Tibial artery (tissue), 4 donors: ENCODE data around the gene OR7D2.
A peak's percentile ranks its signal among the peaks of the same experiment; 100 is the strongest.

ENCODE experiments used
- DNase-seq, 2 donors: peaks; one replicate each; pipeline ENCODE4 v3.0.0-alpha.2; 2019
- H3K27ac ChIP-seq, 2 donors: fragments of 200-600 bp; sonication (generic) in 1 of 2; 1 replicate in 1 of 2; 2 replicates in 1 of 2; pipeline ENCODE4 v1.5.1; 2018 to 2019; ENCODE audit warnings: mild to moderate bottlenecking in 1 of 2
- H3K27me3 ChIP-seq, 2 donors: fragments of 200-600 bp; sonication (generic) in 1 of 2; one replicate each; pipeline versions ENCODE4 v1.5.1 to v1.6.0; 2016 to 2019
- H3K36me3 ChIP-seq, 3 donors: fragments of 200-600 bp; sonication (generic) in 2 of 3; one replicate each; pipeline ENCODE4 v1.5.1; 2016 to 2019; ENCODE audit warnings: mild to moderate bottlenecking in 2 of 3
- H3K4me1 ChIP-seq, 4 donors: fragments of 200-600 bp; sonication (generic) in 2 of 4; 1 replicate in 3 of 4; 2 replicates in 1 of 4; pipeline ENCODE4 v1.5.1; 2016 to 2019
- H3K4me3 ChIP-seq, 2 donors: fragments of 200-600 bp; sonication (generic) in 1 of 2; 1 replicate in 1 of 2; 2 replicates in 1 of 2; pipeline ENCODE4 v1.5.1; 2018 to 2019; ENCODE audit warnings: mild to moderate bottlenecking in 2 of 2
- H3K9me3 ChIP-seq, 3 donors: fragments of 200-600 bp; sonication (generic) in 1 of 3; one replicate each; pipeline ENCODE4 v1.5.1; 2016 to 2019
- intact Hi-C: fragments of 100-400 bp; cut with DNase I; formaldehyde crosslinking; loops from one replicate; pipeline ENCODE4 v1.15.0; 2023; ENCODE audit warnings: low total_unique reads
- TF ChIP-seq, protein P1 (sequence below), 2 experiments: fragments of 200-600 bp in 1 of 2; fragments of 450-650 bp in 1 of 2; IDR thresholded peaks; one replicate each; pipeline ENCODE4 v1.5.1; 2017 to 2019; ENCODE audit warnings: antibody characterized with exemption in 2 of 2, mild to moderate bottlenecking in 1 of 2, moderate library complexity in 1 of 2

OR7D2 gene

DNA sequence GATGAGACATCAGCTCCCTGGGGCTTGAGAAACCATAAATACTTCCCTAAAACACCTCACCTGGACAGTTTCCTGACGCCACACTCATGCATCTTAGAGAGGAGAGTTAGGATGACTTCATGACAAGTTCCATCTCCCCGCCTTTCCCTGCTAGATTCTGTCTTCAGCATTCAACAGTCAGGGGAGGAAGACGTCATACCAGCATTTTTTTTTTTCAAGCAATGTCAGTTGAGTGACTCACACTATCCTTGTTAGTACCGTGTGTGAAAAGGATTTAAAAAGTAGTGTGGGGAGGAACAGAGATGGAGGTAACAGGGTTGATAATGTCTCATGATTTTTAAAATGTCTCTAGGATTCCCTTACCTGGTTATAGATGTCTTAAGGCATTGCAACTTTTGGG, at the start of gene OR7D2:
Gene OR7D2, plus strand, starts transcription at position 79 of the 400 bp plus-strand sequence. CDS start 6,803 bp downstream, outside the sequence.
- intact Hi-C loops = no loop called here
- Histone ChIP-seq H3K4me1 (no peaks in the 10 kb centered on the region), H3K4me3 (no peak within 1 kb of the TSS), H3K27me3 (no peaks in the 10 kb centered on the region), H3K36me3 (no peaks in the 10 kb centered on the region), H3K9me3 (no peaks in the 10 kb centered on the region), H3K27ac (no peak within 1 kb of the TSS)
- TF ChIP-seq, protein P1, sequence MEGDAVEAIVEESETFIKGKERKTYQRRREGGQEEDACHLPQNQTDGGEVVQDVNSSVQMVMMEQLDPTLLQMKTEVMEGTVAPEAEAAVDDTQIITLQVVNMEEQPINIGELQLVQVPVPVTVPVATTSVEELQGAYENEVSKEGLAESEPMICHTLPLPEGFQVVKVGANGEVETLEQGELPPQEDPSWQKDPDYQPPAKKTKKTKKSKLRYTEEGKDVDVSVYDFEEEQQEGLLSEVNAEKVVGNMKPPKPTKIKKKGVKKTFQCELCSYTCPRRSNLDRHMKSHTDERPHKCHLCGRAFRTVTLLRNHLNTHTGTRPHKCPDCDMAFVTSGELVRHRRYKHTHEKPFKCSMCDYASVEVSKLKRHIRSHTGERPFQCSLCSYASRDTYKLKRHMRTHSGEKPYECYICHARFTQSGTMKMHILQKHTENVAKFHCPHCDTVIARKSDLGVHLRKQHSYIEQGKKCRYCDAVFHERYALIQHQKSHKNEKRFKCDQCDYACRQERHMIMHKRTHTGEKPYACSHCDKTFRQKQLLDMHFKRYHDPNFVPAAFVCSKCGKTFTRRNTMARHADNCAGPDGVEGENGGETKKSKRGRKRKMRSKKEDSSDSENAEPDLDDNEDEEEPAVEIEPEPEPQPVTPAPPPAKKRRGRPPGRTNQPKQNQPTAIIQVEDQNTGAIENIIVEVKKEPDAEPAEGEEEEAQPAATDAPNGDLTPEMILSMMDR (IDR thresholded peaks at IDR 0.05) = no peak
- DNase-seq = no peak

DNA sequence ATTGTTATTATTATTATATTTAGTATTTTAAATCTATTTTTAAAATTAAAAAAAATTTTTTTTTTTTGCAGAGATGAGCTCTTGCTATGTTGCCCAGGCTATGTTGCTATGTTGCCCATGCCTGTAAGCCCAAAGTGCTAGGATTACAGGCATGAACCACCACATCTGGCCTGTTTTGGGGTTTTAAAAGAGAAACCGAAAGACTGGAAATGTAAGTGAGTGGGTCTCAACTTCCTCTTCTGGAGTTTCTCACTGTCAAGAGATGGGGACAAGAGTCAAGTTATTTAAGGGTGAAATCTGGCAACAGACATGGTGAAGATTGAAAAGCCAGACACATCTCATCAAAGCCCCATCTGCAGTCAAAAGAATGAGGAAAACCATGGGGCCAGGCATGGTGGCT, 47.8 kb upstream of the OR7D2 start:
- no peak for DNase-seq
- Histone ChIP-seq H3K27ac (no peak overlapping the region), H3K9me3 (no peaks in the 10 kb centered on the region), H3K27me3 (peaks cover 0 to 19% of the 10 kb centered on the region in 2 donors), H3K4me3 (no peak overlapping the region), H3K36me3 (no peaks in the 10 kb centered on the region), H3K4me1 (no peaks in the 10 kb centered on the region)
- intact Hi-C loops = no loop called here
- TF ChIP-seq, protein P1 (IDR thresholded peaks at IDR 0.05) = no peak

- Histone ChIP-seq H3K36me3 (no peaks in the 10 kb centered on the region), H3K27ac (no peak overlapping the region), H3K27me3 (peaks cover 0 to 16% of the 10 kb centered on the region in 2 donors), H3K9me3 (no peaks in the 10 kb centered on the region), H3K4me1 (no peaks in the 10 kb centered on the region), H3K4me3 (no peak overlapping the region)
- TF ChIP-seq, protein P1 (IDR thresholded peaks at IDR 0.05) = no peak
- no peak for DNase-seq
- intact Hi-C loops = no loop called here
Measured at GRCh38 chr19:9132422-9132821, 46.4 kb upstream of the OR7D2 start.

GRCh38 chr19:9139609-9140158, 39.1 kb upstream of the OR7D2 start:
- Histone ChIP-seq H3K9me3 (peaks cover 0 to 3% (median 2%) of the 10 kb centered on the region in 3 donors), H3K27me3 (peaks cover 0 to 3% of the 10 kb centered on the region in 2 donors), H3K4me3 (peak overlapping the region; percentile 68 to 89), H3K4me1 (peaks cover 0 to 27% (median 10%) of the 10 kb centered on the region in 4 donors), H3K36me3 (peaks cover 1 to 7% (median 2%) of the 10 kb centered on the region in 3 donors), H3K27ac (peak overlapping the region; percentile 88 to 96)
- no peak for DNase-seq
- intact Hi-C loops = no loop called here
- TF ChIP-seq, protein P1 (IDR thresholded peaks at IDR 0.05) = no peak

- peak; percentile 95 to 97 for DNase-seq
- Histone ChIP-seq H3K27me3 (no peaks in the 10 kb centered on the region), H3K36me3 (peaks cover 7 to 14% (median 8%) of the 10 kb centered on the region in 3 donors), H3K27ac (peak within 1 kb of the TSS; percentile 88 to 96), H3K9me3 (peaks cover 0 to 9% (median 6%) of the 10 kb centered on the region in 3 donors), H3K4me3 (peak within 1 kb of the TSS; percentile 68 to 89), H3K4me1 (peaks cover 0 to 27% (median 10%) of the 10 kb centered on the region in 4 donors)
- intact Hi-C loops = no loop called here
- TF ChIP-seq, protein P1 (IDR thresholded peaks at IDR 0.05) = no peak
Measured at GRCh38 chr19:9140159-9140874, 38.5 kb upstream of the OR7D2 start, which contains the start of gene ZNF317. Gene ZNF317, plus strand, starts transcription at chr19:9140397. Its CDS starts 15,620 bp downstream, at chr19:9156017.
